PC-3 (cell line): ENCODE results near the gene GLRX5.

Source experiments
- CTCF ChIP-seq: fragments of 300-600 bp; sonication (generic); conservative IDR thresholded peaks from 2 replicates; pipeline ENCODE4 v1.5.1; 2017; ENCODE audit warnings: antibody characterized with exemption, low read depth, mild to moderate bottlenecking, low read length
- EZH2 ChIP-seq: fragments of 300-600 bp; sonication (generic); IDR thresholded peaks from one replicate; pipeline ENCODE4 v1.6.1; 2017; ENCODE audit warnings: antibody characterized with exemption, mild to moderate bottlenecking, low read length; ENCODE audit not compliant: unreplicated experiment
- EZH2phosphoT487 ChIP-seq: fragments of 300-600 bp; sonication (generic); IDR thresholded peaks from 2 replicates; pipeline ENCODE4 v1.6.1; 2018; ENCODE audit warnings: mild to moderate bottlenecking, antibody characterized with exemption, low read length, borderline replicate concordance

GRCh38 chr14:95538801-95539509 lies 4.1 kb downstream of the GLRX5 start:
- TF ChIP-seq CTCF (no peak), EZH2phosphoT487 (no peak), EZH2 (no peak)
